IPS-18c (cell line): ENCODE results near the gene ST7.
"Not testable (repeated sequence)": the region's sequence is repeated elsewhere in the genome, so short reads cannot be mapped to it uniquely, and the experiment has no call there.

Source experiments
- H3K4me3 ChIP-seq: 2 replicates; pipeline ENCODE4 v1.7.0; 2013; ENCODE audit warnings: low read depth, mild to moderate bottlenecking, low read length, moderate library complexity; ENCODE audit not compliant: insufficient read depth
- H3K9me3 ChIP-seq: one replicate; pipeline ENCODE4 v1.6.1; 2013; ENCODE audit warnings: mild to moderate bottlenecking, low read length, moderate library complexity; ENCODE audit not compliant: control insufficient read depth, insufficient read depth

Gene ST7

DNA sequence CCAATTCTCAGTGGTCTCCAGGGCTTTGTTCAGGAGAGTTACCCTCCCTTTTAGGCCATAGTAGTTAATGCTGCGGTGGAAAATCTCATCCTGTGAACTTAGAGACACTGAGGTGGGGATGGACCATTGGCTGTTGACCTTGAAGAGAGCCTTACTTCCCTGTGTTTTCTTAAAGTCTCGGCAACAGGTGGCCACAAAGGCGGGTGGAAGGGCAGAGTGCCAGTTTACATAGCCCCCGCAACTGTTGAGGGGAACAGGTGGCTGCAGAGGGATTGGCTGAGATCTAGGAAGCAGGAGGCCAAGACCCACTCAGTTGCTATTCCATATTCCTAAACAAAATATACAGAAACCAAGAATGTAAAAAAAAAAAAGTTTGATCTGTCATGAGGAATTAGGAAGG, 160.6 kb downstream of the ST7 start:
- Histone ChIP-seq H3K4me3 (no peak overlapping the region), H3K9me3 (no peaks in the 10 kb centered on the region)

- H3K4me3 ChIP-seq = no peak overlapping the region
- H3K9me3 ChIP-seq = no peaks in the 10 kb centered on the region
Observed at GRCh38 chr7:117114272-117114671, 161.0 kb downstream of the ST7 start.

GRCh38 chr7:117116211-117116610, 162.9 kb downstream of the ST7 start:
- no peak overlapping the region for H3K4me3 ChIP-seq
- H3K9me3 ChIP-seq = no peaks in the 10 kb centered on the region

DNA sequence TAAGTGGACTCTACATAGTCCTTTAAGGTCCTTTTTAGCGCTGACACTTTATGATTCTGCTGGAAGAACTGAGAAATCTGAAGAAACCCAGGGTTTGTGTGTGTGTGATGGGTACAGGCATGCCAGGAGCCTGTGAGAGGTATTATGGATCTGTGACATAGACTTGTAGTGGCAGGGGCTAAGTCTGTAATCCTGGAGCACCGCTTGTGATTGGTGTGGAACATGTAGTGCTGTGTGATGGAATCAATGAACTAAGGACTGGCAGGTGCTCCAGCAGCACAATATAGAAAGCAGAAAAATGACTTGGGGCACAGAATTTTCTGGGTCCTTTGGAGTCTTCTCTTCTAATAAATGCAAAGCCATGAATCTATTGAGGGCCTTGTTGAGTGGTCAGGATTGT, 163.9 kb downstream of the ST7 start:
- no peaks in the 10 kb centered on the region for H3K9me3 ChIP-seq
- no peak overlapping the region for H3K4me3 ChIP-seq

DNA sequence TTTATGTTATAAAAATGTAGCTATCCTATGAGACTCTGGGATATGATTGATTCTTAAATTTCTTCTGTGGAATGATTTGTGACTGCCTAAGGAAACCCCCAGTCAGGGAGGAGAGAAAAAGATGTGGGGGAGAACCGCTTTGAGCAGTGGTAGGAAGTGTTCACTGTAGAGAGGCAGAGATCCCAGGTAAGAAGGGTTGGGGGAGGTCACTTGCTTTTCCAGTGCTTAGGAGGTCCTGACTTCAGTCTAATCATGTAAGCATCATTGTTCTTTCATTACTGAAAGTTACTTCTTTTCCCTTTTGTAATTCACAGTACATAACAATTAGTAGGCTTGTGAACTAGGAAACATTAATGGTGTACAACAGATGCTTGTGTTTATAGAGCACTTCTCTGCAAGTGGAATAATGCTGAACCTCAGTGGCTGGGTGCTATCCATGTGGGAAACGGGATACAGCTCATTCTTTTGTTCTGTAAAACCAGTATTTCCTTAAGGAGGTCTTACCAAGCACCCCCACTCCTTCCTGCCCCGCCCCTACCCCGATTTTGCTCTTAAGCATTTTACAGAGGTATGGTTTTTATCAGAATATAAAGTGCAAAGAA, 165.4 kb downstream of the ST7 start:
- no peaks in the 10 kb centered on the region for H3K9me3 ChIP-seq

GRCh38 chr7:117119192-117119924, 166.1 kb downstream of the ST7 start:
- Histone ChIP-seq H3K4me3 (no peak overlapping the region), H3K9me3 (no peaks in the 10 kb centered on the region)

More for the DNA sequence above, 165.4 kb downstream of the ST7 start:
- H3K4me3 ChIP-seq = no peak overlapping the region

- not testable (repeated sequence) for H3K4me3 ChIP-seq, H3K9me3 ChIP-seq
Observed at GRCh38 chr7:117120321-117120720, 167.0 kb downstream of the ST7 start.

DNA sequence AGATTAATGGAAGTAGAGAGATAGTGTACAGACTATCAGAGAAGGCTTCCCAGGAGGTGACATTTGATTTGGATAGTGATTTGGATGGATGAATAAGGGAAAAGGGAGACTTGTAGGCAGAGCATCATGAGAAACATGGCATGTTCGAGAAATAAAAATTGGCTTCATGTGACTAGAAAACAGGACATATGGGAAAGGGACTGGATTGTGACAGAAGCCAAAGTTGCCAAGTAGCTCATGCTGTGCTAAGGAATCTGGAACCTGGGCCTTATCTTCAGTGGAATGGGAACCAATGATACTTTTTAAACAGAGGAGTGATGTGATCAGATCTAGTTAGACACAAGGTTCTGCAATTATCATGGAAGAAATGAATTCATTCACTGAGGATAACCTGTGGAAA, 168.7 kb downstream of the ST7 start:
- H3K9me3 ChIP-seq, H3K4me3 ChIP-seq: not testable (repeated sequence)

DNA sequence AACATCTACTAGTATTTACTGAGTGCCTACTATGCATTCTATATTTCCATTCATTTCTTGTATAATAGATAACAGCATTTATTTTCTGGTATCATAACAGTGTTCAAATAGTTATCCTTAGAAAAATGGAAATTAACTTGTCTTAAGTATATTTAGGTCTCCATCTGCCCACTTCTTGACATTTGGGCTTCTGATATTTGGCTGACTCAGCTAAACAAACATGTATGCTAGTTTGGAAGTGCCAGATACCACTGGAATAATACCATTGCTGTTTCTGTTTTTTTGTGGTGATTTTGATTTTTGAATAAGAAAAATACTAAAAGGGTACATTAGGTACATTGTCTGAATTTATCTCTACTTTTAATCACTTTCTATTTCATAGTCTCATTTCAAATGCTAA, 169.2 kb downstream of the ST7 start:
- Histone ChIP-seq H3K9me3 (no peaks in the 10 kb centered on the region), H3K4me3 (no peak overlapping the region)

DNA sequence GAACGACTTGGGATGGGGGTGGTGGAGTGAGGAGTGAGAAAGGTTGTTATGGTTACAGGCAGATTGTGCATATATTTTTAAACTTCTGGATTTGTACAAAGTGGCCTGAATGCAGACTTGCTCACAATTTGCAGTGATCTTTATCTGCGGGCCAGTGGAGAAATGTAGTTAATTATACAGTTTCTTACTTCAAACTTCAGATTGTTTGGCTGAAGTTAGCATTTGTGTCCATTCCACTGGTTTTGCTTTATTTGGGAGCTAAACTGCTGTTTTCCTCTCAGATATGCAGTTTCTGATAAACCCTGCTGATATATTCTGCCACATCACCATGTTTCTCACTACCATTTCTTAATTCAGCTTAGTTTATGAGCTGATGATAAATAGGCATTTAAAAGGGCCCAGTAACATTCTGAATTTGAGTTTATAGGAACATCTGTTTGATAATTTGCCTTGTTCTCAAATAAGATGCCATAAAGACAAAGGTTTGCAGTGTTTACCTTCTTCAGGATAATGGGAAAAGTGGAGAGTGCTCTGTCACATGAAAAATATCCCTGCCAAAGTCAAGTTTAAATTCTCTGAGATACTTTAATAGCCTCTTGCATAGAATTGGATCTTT, 170.1 kb downstream of the ST7 start:
- no peaks in the 10 kb centered on the region for H3K9me3 ChIP-seq

DNA sequence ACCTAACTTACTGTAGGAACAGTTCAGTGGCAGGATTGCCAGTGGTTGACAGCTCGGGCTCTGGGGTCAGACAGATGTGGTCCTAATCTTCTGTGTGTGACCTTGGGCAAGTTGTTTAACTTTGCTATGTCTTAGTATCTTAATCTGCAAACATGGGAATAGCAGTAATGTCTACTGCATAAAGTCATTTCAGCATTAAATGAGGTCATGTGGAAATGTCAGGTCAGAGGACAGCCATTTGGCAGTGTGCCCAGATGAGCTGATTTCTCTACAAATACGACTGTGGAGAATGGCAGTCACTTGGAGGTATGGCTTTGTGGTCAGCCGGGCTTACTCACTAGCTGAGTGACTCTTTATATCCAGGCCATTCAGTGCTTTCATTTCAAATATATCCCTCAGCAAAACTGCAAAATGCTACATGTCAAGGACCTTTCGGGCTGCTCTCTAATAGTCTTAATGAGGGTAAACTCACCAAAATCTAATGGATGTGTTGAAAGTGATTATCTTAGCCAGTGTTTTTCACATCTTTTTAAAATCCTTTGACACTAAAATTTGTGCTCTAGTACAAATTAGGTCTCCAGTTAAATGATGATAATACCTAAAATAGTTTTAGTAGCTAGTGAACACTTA, 171.4 kb downstream of the ST7 start:
- Histone ChIP-seq H3K9me3 (no peaks in the 10 kb centered on the region), H3K4me3 (no peak overlapping the region)

More for the DNA sequence above, 170.1 kb downstream of the ST7 start:
- H3K4me3 ChIP-seq = no peak overlapping the region

DNA sequence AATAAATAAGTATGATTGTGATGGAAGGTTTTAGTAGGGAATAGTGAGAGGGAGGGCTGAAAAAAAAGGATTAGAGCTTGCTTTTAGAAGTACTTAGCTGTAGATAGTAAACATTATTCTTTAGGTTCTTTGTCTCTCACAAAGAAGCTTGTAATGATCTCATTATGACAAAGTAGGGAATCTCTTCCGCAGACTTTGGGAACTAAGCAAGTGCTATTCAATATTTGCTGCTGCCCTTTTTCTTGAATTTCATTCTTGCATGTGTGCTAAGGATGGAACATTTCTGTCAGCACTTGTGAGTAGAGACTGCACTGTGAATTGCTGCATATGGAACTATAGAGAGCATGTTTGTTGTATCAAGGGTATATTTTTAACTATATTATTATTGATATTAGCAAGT, 173.4 kb downstream of the ST7 start:
- no peaks in the 10 kb centered on the region for H3K9me3 ChIP-seq
- H3K4me3 ChIP-seq = no peak overlapping the region

GRCh38 chr7:117127585-117128168, 174.4 kb downstream of the ST7 start:
- H3K4me3 ChIP-seq = no peak overlapping the region
- no peaks in the 10 kb centered on the region for H3K9me3 ChIP-seq

- Histone ChIP-seq H3K4me3 (no peak overlapping the region), H3K9me3 (no peaks in the 10 kb centered on the region)
Observed at GRCh38 chr7:117129521-117129955, 176.2 kb downstream of the ST7 start.

- Histone ChIP-seq H3K4me3 (no peak overlapping the region), H3K9me3 (no peaks in the 10 kb centered on the region)
Observed at GRCh38 chr7:117130262-117130661, 177.0 kb downstream of the ST7 start.

GRCh38 chr7:117132321-117133120, 179.2 kb downstream of the ST7 start:
- H3K4me3 ChIP-seq = no peak overlapping the region
- H3K9me3 ChIP-seq = no peaks in the 10 kb centered on the region

GRCh38 chr7:117133125-117133524, 179.8 kb downstream of the ST7 start:
- Histone ChIP-seq H3K4me3 (no peak overlapping the region), H3K9me3 (no peaks in the 10 kb centered on the region)
